C1 segment of cervical spinal cord (tissue), 14 donors: ENCODE measurements around the gene STAG1.
"Not testable (repeated sequence)": the region's sequence is repeated elsewhere in the genome, so short reads cannot be mapped to it uniquely, and the experiment has no call there.

Experiments
- DNase-seq, 14 donors: peaks; one replicate each; lab custom pipeline; 2025; lab: John Stamatoyannopoulos, UW

STAG1 gene

GRCh38 chr3:136513367-136513766 is 238.8 kb downstream of the STAG1 start:
- DNase-seq, result no peak

- no peak for DNase-seq
Measured at GRCh38 chr3:136512381-136512780, 239.8 kb downstream of the STAG1 start.

GRCh38 chr3:136505676-136506075 is 246.5 kb downstream of the STAG1 start:
- DNase-seq, result no peak

- no peak for DNase-seq
Measured at GRCh38 chr3:136503056-136503455, 249.1 kb downstream of the STAG1 start.

GRCh38 chr3:136498919-136499447 is 253.2 kb downstream of the STAG1 start:
- no peak for DNase-seq

- DNase-seq, result no peak
Measured at GRCh38 chr3:136495213-136495612, 257.0 kb downstream of the STAG1 start.

- no peak for DNase-seq
Measured at GRCh38 chr3:136490646-136491405, 261.4 kb downstream of the STAG1 start.

- no peak for DNase-seq
Measured at GRCh38 chr3:136485777-136486176, 266.4 kb downstream of the STAG1 start.

- DNase-seq, result no peak
Measured at GRCh38 chr3:136476280-136476679, 275.9 kb downstream of the STAG1 start.

GRCh38 chr3:136474876-136475275 is 277.3 kb downstream of the STAG1 start:
- DNase-seq, result not testable (repeated sequence)

GRCh38 chr3:136473716-136474326 is 278.4 kb downstream of the STAG1 start:
- DNase-seq, result no peak

GRCh38 chr3:136465296-136465695 is 286.9 kb downstream of the STAG1 start:
- no peak for DNase-seq

GRCh38 chr3:136464502-136464901 is 287.7 kb downstream of the STAG1 start:
- DNase-seq, result no peak

GRCh38 chr3:136463170-136463569 is 289.0 kb downstream of the STAG1 start:
- no peak for DNase-seq

GRCh38 chr3:136457793-136458192 is 294.4 kb downstream of the STAG1 start:
- DNase-seq, result no peak

- no peak for DNase-seq
Measured at GRCh38 chr3:136456196-136456595, 296.0 kb downstream of the STAG1 start.

GRCh38 chr3:136444581-136444980 is 307.6 kb downstream of the STAG1 start:
- DNase-seq, result no peak

GRCh38 chr3:136437043-136437442 is 315.1 kb downstream of the STAG1 start:
- DNase-seq, result no peak

- no peak for DNase-seq
Measured at GRCh38 chr3:136434429-136434828, 317.7 kb downstream of the STAG1 start.

GRCh38 chr3:136432685-136433084 is 319.5 kb downstream of the STAG1 start:
- no peak for DNase-seq

GRCh38 chr3:136428167-136428566 is 324.0 kb downstream of the STAG1 start:
- no peak for DNase-seq

GRCh38 chr3:136427236-136427635 is 324.9 kb downstream of the STAG1 start:
- no peak for DNase-seq

GRCh38 chr3:136414476-136414875 is 337.7 kb downstream of the STAG1 start:
- no peak for DNase-seq
